Left lung (tissue), 10 donors: ENCODE measurements around the gene RBFOX2. TPM values are rescaled to one million over a fixed set of nuclear protein-coding genes. Genes with fewer than 3 reads are reported as not detected.
A peak's percentile ranks its signal among the peaks of the same experiment; 100 is the strongest.

Experiments used
- ATAC-seq: fragments of 200-7000 bp; cut with Tn5 transposase; one replicate; pipeline ENCODE4 v1.9.1; 2020; ENCODE audit warnings: moderate library complexity
- DNase-seq, 4 donors: peaks; one replicate each; pipeline ENCODE4 v3.0.0-alpha.2; 2013 to 2020
- H3K27ac ChIP-seq, 2 donors: fragments of 200-600 bp; sonication (generic) in 1 of 2; one replicate each; pipeline versions ENCODE4 v1.5.0 to v1.8.0; 2020 to 2021
- H3K27me3 ChIP-seq, 2 donors: fragments of 200-600 bp; sonication (generic) in 1 of 2; one replicate each; pipeline versions ENCODE4 v1.5.0 to v1.8.0; 2020 to 2021
- H3K36me3 ChIP-seq, 2 donors: fragments of 200-600 bp; sonication (generic) in 1 of 2; one replicate each; pipeline versions ENCODE4 v1.5.0 to v1.8.0; 2020 to 2021
- H3K4me1 ChIP-seq, 2 donors: fragments of 200-600 bp; one replicate each; pipeline ENCODE4 v1.8.0; 2021
- H3K4me3 ChIP-seq, 2 donors: fragments of 200-600 bp; sonication (generic) in 1 of 2; one replicate each; pipeline versions ENCODE4 v1.5.0 to v1.8.0; 2020 to 2021; ENCODE audit warnings: mild to moderate bottlenecking in 1 of 2
- H3K9me3 ChIP-seq, 2 donors: fragments of 200-600 bp; sonication (generic) in 1 of 2; one replicate each; pipeline versions ENCODE4 v1.5.0 to v1.8.0; 2020 to 2021
- intact Hi-C, 2 donors: fragments of 100-400 bp; cut with DNase I; formaldehyde crosslinking; loops; one replicate each; pipeline versions ENCODE4 v1.11.2 to v1.14.2; 2022
- polyA plus RNA-seq, 6 donors: library from polyadenylated mRNA; unstranded; fragments of 120-200 nt; gene quantifications; one replicate each; pipeline ENCODE4 v1.2.1, GENCODE V29; 2013; ENCODE audit not compliant: insufficient read length in 6 of 6
- total RNA-seq, 2 donors: library from RNA; stranded (reverse); fragmentation: NEBNext Ultra II Directional; extraction: Animal tissue kit (Norgen Biotek cat#: 25700); gene quantifications; one replicate each; pipeline ENCODE4 v1.2.1, GENCODE V29; 2021
- TF ChIP-seq, protein P1 (sequence below), 2 donors: fragments of 200-600 bp; sonication (generic) in 1 of 2; IDR thresholded peaks; one replicate each; pipeline versions ENCODE4 v1.5.0 to v1.8.0; 2021; ENCODE audit warnings: antibody characterized with exemption in 2 of 2
- donor health status: DM: no; HTN: yes; CAD: no.
- donor health status: DM: no; HTN: no; CAD: no.

RBFOX2 gene
- total and polyA plus RNA-seq, 8 donors: 63.1 to 171 (median 154) TPM

DNA sequence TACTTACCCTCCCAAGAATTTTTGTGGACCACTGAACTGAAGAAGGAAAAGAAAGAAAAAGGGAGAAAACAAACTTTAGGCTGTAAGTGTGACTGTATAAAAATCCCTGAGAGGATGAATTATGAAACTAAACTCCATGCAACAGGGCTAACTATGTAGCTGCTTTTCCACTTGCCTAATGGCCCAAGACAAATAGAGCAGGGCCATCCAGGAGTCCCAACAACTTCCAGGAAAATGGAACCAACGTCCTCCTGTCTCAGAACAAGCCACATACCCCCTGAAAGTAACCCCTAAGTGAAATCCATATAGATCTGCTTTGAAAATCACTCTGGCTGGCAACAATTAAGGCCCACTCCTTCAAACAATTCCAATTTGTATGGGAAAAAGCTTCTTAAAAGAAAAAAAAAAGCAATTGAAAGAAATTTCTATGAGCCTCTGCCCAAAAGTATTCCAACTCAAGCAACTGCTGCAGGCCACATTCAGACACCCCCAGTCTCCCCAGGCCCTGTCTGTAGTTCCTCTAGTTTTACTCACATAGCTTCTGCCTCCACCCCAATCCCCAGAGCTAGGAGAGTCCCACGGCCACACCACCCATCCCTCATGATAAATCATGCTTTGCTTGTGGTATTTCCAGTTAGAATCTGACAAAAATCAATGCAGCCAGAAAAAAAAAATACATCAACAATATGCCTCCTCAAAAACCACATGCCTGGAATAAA, 12.7 kb downstream of the RBFOX2 start:
- DNase-seq (no peak), ATAC-seq (peak; percentile 42)
- Histone ChIP-seq H3K36me3 (no peaks in the 10 kb centered on the region), H3K27ac (peak overlapping the region in 1 of 2 donors; percentile 22), H3K4me3 (no peak overlapping the region), H3K9me3 (no peaks in the 10 kb centered on the region), H3K27me3 (no peaks in the 10 kb centered on the region), H3K4me1 (peaks cover 14 to 25% of the 10 kb centered on the region in 2 donors)
- TF ChIP-seq, protein P1, sequence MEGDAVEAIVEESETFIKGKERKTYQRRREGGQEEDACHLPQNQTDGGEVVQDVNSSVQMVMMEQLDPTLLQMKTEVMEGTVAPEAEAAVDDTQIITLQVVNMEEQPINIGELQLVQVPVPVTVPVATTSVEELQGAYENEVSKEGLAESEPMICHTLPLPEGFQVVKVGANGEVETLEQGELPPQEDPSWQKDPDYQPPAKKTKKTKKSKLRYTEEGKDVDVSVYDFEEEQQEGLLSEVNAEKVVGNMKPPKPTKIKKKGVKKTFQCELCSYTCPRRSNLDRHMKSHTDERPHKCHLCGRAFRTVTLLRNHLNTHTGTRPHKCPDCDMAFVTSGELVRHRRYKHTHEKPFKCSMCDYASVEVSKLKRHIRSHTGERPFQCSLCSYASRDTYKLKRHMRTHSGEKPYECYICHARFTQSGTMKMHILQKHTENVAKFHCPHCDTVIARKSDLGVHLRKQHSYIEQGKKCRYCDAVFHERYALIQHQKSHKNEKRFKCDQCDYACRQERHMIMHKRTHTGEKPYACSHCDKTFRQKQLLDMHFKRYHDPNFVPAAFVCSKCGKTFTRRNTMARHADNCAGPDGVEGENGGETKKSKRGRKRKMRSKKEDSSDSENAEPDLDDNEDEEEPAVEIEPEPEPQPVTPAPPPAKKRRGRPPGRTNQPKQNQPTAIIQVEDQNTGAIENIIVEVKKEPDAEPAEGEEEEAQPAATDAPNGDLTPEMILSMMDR (IDR thresholded peaks at IDR 0.05): no peak
- intact Hi-C loops: no loop called here

DNA sequence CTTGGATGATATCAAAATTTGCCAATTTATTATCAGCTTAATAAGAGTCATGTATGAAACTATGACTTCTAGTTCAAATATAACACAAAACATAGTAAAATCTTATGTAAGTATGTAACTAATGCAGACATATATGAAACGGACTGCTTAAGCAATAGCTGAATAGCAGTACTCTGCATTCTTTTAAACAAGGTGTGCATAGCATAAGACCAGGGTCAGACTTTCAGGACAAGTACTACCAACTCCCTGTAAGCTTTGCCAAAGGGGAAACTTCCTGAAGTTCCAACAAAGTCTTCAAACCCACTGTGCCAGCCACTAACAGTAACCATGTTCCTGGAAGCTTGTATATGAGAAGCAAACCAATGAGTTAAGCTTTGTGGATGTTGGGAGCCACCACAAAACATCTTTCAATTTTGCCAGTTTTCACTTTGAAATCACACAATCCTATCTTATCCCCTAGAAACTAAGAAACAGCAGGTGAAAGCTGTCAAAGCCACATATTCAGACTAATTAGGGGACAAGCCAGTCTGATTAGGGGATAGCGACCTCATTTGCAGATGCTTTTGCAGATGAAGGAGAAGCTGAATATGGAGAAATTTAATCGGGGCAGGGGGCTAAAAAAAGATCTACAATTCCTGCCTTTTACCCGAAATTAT, 13.3 kb downstream of the RBFOX2 start:
- TF ChIP-seq, protein P1 (IDR thresholded peaks at IDR 0.05): no peak
- ATAC-seq: peak; percentile 80
- peak overlapping the region in 1 of 2 donors; percentile 22 for H3K27ac ChIP-seq

DNA sequence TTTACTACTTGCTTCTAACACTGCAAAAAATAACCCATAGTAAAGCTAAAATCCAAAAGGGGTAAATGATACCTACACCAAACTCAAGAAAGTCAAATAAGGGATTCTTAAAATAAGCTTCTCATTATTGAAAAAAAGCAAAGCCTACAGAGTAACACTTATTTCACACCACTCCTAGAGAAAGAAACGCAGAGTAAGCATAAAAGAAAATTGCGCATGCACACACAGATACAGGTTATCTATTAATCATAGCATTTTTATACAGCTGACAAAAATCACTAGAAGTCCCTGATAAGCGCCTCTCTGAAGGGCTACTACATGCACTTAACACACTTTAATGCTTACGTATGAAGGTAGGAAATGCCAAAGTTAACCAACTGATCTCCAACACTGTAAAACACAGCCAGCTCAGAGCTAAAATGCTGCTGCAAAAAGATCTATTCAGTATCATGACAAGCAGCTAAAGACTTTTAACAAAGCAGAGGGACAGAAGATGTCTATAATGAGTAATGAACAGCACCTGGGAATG, 14.0 kb downstream of the RBFOX2 start:
- DNase-seq (no peak), ATAC-seq (peak; percentile 86)
- Histone ChIP-seq H3K27me3 (no peaks in the 10 kb centered on the region), H3K4me1 (peaks cover 15 to 27% of the 10 kb centered on the region in 2 donors), H3K36me3 (no peaks in the 10 kb centered on the region), H3K27ac (peak overlapping the region; percentile 22 to 31), H3K9me3 (no peaks in the 10 kb centered on the region), H3K4me3 (no peak overlapping the region)
- intact Hi-C loops: no loop called here
- TF ChIP-seq, protein P1 (IDR thresholded peaks at IDR 0.05): no peak

More for the DNA sequence above, 13.3 kb downstream of the RBFOX2 start:
- Histone ChIP-seq H3K27me3 (no peaks in the 10 kb centered on the region), H3K4me1 (peaks cover 14 to 25% of the 10 kb centered on the region in 2 donors), H3K4me3 (no peak overlapping the region), H3K9me3 (no peaks in the 10 kb centered on the region), H3K36me3 (no peaks in the 10 kb centered on the region)
- intact Hi-C loops: no loop called here
- DNase-seq: no peak

DNA sequence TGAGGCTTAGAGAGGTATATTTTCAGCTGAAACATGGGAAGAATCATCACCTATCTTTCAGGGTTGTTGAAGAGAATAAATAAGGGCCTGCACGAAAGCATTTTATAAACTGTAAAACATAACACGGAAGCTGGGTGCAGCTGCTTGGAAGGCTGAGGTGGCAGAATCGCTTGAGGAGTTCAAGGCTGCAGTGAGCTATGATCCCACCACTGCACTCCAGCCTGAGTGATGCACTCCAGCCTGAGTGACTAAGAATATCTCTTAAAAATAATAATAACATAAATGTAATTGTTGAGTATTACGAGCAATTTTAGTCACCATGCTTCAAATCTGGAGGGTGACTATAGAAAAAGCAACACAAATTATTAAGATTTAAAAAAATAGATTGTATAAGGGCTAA, 16.3 kb downstream of the RBFOX2 start:
- ATAC-seq (no peak), DNase-seq (no peak)
- Histone ChIP-seq H3K4me3 (no peak overlapping the region), H3K27me3 (no peaks in the 10 kb centered on the region), H3K36me3 (no peaks in the 10 kb centered on the region), H3K4me1 (peaks cover 19 to 33% of the 10 kb centered on the region in 2 donors), H3K9me3 (no peaks in the 10 kb centered on the region), H3K27ac (no peak overlapping the region)
- TF ChIP-seq, protein P1 (IDR thresholded peaks at IDR 0.05): no peak
- intact Hi-C loops: no loop called here

DNA sequence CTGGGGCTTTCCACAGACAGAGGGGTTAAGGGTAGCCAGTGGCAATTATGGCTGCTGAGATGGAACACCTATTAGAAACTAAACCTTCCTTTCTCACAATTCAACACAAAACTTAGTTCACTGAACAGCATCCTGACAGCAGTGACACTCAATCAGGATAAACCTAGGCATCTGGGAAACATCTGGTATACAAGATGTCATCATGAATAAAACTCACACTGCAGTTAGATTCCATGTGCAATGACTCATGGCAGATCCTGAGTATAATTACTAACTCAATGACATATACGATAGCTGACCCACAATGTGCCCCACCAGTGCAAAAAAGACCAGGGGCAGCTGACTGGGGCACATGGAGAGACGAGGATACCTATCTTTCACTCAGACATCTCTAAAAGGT, 17.7 kb downstream of the RBFOX2 start:
- no peaks in the 10 kb centered on the region for H3K9me3 ChIP-seq
- no peak overlapping the region for H3K27ac ChIP-seq
- no peak overlapping the region for H3K4me3 ChIP-seq
- TF ChIP-seq, protein P1 (IDR thresholded peaks at IDR 0.05): no peak
- peaks cover 13 to 25% of the 10 kb centered on the region in 2 donors for H3K4me1 ChIP-seq
- no peaks in the 10 kb centered on the region for H3K36me3 ChIP-seq
- no peaks in the 10 kb centered on the region for H3K27me3 ChIP-seq
- ATAC-seq: no peak
- intact Hi-C loops: no loop called here
- no peak for DNase-seq
